ENCODE data around the gene SCN8A.

Gene SCN8A

DNA sequence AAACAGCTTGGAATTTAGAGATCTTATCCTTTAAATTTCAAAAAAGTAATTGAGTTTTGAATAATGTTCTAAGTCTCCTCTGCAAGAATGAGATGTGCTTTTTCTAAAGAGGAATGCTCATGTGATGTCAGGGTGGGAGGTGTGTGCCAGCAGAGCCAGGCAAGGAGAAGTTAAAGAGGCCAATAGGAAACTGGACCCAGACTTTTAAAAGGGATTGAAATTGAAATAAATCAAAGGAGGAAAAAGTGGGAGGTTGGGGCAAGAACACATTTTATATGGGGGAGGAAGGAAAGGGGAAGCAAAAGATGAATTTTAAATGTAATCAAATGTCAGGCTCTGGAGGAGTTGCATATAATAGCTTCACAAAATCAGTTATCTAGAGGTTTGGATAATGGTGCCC is 131.4 kb downstream of the SCN8A start:
- no peak for DNase-seq

DNA sequence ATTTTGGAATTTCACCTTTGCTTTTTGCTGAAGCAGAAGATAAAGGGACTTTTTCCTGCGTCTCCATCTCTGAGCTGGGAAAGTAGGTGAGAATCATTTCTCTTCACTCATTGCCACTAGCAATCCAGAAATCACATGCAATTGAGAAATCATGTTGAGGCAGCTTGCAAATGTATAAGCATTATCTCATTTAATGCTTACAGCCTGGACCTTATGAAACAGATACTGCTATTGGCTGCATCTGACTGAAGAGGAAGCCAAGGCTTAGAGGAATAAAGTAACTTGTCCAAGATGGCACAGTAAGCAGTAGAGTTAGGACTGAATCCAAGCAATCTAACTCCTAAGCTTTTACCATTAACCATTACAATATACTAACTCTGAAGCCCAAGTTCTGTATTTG is 135.1 kb downstream of the SCN8A start:
- DNase-seq, result no peak

DNA sequence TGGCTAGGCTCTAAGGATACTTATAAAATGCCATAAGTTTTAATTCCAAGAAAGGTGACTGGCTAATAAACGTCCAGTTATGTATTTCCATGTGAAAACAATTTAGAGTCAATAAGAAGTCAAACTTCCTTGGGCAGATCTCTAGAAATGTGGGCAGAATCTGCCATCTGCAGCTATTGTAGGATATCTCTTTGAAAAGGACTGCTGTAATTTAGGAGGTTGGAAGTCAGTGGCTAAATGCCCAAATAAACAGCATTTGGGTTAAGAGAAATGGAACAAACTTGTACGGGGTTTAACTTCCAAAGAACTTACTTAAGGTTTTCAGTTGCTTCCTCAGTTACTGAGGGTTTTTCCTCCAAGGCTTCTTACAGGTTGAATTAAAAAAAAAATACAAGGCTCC is 135.9 kb downstream of the SCN8A start:
- no peak for DNase-seq

DNA sequence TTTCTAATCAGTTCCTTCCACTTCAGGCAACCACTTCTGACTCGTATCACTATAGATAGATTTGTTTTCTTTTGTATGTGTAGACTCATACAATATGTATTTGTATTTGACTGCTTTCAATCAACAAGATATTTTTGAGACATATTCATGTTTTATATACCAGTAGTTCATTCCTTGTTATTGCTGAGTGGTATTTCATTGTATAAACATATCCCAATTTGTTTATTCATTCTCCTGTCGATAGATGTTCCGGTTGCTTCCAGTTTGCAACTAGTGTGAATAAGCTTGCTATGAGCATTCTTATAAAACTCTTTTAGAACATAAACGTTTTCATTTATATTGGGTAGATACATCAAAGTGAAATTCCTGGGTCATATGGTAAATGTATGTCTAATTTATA is 138.3 kb downstream of the SCN8A start:
- DNase-seq, result no peak

DNA sequence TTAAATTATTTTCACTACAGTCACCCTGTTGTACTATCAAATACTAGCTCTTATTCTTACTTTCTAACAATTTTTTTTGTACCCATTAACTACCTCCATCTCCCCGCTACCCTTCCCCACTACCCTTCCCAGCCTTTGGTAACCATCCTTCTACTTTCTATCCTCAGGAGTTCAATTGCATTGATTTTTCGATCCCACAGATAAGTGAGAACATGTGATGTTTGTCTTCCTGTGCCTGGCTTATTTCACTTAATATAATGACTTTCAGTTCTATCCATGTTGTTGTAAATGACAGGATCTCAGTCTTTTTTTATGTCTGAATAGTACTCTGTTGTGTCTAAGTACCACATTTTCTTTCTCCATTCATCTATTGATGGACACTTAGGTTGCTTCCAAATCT is 139.7 kb downstream of the SCN8A start:
- DNase-seq, result no peak

DNA sequence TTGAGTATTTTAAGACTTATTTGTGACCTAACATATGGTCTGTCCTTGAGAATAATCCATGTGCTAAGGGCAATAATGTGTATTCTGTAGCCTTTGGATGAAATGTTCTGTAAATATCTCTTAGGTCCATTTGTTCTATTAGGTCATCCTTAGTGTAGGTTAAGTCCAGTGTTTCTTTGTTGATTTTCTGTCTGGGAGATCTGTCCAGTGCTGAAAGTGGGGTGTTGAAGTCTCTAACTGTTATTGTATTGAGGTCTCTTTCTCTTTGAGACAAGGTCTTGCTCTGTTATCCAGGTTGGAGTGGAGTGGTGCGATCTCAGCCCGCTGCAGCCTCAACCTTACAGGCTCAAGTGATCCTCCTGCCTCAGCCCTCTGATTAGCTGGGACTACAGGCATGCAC is 149.5 kb downstream of the SCN8A start:
- no peak for DNase-seq

DNA sequence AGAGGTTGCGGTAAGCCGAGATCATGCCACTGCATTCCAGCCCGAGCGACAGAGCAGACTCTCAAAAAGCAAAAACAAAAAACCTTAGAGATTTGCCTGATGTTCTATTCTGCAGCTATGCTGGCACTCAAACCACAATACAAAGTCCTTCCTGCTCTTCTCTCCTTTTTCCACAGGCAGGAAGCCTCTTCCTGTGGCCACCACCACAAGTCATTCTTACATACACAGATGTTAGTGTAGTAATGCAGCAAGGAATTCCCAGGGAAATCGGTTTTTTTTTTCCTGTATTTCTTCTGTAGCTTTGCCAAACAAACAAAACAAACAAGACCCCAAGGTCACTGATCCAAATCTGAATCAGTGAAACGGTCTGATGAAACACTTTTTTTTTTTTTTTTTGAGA is 153.2 kb downstream of the SCN8A start:
- DNase-seq, result no peak

DNA sequence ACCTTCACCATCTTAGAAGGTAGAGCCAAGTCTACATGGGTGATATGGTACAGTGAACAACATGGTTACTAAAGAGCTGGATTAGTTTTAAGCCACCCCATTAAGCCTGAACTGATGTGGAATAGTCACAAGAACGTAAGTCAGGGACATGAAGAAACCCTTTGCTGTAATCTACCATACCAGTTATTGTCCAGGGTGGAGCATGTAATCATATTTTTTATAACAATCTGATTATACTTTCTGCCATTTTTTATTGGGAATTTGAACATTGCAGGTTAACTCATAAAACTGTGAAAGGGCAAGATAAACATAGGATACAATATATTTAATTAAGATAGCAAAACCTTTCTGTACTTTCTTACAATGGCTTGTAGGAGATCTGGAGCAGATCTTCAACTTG is 153.9 kb downstream of the SCN8A start:
- DNase-seq, result no peak

DNA sequence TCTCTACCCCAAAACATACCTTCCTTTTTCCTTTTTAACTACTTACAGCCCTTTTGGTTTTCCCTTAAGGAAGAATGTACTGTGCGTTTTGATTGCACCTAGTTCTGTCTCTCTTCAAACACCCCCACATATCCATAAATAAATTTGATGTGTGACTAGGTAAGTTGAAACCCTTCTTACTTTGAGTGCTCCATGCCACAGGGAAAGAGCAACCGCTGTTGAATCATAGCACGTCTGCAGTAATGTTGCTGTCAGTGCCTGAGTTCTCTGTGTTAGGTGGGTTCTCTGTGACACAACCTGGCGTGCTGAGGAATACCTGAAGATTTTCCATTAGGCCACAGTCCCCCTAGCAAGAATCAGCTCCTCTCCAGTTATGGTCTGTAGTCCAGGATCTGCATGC is 155.4 kb downstream of the SCN8A start:
- no peak for DNase-seq

DNA sequence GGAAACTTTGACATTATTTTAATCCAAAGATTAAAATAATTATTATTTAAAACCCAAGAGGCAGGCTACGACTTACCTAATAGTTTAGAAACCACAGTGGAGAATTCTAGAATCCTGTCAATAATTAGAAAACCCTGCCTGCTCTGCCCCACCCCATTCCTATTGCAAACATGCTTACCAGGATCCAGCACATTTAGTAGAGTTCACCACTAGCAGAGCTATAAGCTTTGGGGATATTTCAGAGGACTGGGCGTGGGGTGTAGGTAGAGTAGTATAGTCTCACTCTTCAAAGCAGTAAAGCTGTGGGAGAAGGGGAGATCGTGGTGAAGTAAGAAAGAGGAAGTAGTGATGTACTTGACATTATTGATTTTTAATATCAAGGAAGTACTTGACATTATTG is 157.2 kb downstream of the SCN8A start:
- DNase-seq, result no peak

DNA sequence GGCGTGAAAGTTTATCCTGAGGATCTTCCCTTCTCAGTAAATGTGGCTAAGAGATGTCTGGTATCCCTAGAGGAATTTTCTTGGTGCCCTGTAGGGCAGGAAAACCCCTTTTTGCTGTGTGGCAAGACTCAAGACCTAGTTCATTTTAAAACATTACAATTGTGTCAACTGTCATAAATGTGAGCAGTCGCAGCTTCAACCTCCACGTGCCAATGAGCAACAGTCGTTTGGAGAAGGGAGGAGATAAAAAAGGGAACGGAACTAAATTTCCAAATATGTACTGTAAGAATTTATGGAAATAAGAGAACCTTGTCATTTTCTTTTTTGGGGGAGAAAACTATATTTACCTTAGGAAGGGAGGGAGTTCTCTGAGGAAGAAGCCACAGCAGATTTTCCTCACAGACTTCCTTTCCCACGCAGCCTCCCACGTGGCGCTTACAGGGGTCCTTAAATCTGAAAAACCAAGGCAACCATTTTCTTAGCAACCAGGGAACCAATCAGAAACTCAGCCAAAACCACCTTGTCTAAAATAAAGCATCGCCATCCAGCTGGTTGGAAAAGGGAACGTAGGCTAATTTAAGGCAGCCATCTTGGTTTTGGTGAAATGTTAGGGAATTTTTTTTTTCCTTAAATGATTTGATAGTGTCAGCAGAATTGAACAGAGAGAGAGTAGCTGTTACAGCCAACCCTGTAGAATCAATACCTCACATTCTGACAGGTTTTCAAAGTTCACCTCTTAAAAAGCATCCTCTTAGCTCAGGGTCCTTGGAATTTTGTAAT is 158.4 kb downstream of the SCN8A start:
- no peak for DNase-seq

DNA sequence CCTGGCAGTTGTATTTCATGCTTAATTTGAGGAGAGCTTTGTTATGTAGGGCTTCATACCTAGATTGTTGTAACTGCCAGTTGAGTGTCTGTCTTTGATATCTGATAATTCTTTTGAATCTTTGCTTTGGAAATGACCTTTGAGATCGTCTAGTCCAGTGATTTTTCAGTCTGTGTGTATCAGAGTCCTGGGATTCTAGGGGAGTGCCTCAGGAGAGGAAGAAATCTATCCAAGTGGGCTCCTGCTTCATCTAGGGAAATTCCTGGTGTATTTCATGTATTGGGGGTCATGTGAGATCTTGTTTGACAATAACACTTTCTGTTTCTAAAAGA is 158.9 kb downstream of the SCN8A start:
- no peak for DNase-seq

DNA sequence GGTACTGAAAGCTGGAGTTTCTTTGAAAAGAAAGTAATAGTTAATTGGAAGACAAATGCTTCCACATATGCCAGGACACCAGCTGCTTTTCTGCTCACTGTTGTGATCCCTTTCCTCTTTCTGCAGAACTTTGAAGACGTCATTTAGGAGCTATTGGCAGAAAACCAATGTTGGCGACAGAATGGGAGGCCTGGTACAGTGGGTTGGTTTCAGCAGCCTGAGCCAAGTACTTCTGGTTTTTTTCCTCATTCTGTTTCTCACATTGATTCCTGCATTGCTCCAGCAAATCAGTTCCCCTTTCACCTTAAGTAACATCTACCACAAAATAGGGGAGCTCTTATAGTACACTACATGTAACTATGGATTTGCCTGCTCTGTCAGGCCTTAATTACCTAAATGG is 160.6 kb downstream of the SCN8A start:
- DNase-seq, result no peak

DNA sequence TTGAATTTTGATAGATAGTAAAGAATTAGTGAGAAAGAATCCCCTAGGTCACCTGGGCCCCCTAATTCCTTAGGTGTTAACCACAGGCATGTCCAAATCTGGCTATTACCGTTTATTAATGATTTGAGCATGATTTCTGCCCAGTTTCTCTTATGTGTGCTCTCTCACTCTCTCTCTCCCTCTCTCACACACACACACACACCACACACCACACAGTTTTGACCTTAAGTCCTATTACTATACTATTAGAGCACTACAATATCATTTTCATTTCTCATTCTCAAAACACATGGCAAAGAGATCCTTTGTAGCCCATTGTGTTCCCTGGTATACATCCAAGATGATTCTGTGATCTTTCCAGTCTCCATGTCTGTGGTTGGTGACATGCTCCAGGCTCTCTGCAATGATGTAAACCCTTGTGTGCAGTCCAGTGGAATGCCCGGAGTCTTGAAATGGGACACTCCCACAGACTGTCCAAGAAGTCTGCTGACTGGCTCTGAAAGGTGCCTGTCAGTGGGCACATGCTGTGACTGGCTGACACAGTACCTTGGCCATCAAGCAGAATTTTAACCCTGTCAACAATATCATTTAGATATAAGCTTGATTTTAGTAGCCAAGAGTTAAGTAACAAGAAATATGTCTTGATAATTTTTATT is 161.3 kb downstream of the SCN8A start:
- DNase-seq, result no peak

DNA sequence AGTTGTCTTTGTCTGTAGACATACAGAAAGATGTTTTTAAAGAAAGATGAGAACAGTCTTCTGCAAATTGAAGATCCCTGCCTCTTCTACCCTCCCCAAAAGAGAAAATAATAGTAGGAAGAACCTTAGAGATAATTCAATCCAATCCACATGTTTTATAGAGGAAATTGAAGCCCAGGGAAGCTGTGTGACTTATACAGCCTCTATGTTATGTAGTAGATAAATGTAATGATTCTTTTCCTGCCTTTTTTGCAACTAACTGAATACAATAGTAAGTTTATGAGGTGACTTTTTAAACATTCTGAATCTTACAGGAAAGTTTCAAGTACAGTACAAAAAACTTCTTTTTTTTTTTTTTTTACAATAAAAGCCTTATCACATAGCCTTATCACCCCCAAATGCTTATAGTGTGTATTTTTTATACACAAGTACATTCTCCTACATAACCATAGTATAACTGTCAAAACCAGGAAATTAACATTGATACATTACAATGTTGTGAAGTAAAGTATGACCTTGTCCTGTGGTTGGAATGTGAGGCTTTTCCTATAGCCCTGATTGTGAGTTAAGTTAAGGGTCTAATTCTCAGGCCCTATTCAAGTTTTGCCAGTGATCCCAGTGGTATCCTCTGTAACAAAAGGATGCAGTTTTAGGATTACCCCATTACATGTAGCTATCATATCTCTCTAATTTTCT is 163.1 kb downstream of the SCN8A start:
- no peak for DNase-seq

DNA sequence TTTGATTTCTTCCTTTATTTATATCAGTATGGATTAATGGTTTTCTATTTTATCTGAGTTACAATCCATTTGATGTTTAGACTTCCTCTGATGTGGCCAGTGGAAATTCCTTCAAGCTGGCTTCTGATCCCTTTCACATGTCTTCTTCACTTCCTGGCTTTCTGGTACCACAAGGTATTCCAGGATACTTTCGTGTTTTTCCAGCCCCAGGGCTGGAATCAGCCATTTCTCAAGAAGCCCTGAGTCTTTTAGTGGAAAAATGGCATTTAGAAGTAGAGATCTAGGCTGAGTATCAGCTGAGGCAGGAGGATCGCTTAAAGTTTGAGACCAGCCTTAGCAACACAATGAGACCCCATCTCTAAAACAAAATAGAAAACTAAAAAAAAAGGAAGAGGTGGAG is 164.2 kb downstream of the SCN8A start:
- no peak for DNase-seq

DNA sequence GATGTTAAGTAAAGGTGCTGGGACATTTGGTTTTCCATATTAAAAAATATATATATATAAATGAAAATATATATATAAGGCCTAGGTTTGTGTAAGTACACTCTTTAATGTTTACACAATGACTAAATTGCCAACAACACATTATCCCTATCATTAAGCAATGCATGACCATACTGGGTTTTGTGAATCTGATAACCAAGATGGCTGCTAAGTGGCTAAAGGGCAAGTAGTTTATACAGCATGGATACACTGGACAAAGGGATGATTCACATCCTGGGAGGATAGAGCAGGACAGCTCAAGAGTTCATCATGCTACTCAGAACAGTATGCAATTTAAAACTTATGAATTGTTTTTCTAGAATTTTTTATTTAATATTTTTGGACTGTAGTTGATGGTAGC is 168.1 kb downstream of the SCN8A start:
- DNase-seq, result no peak

DNA sequence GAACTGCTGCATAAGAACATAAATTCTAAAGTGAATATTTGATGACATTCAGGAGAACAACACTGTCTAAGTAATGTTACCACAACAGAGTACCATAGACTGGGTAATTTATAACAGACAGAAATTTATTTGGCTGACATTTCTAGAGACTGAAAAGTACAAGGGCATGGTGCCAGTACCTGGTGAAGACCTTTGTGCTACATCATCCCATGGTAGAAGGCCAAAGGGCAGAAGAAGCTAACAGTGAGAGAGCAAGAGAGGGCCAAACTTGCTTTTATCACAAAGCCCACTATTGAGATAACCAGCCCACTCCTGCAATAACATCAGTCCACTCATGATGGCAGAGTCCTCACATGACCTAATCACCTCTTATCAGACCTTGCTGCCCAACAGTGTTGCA is 168.7 kb downstream of the SCN8A start:
- no peak for DNase-seq

DNA sequence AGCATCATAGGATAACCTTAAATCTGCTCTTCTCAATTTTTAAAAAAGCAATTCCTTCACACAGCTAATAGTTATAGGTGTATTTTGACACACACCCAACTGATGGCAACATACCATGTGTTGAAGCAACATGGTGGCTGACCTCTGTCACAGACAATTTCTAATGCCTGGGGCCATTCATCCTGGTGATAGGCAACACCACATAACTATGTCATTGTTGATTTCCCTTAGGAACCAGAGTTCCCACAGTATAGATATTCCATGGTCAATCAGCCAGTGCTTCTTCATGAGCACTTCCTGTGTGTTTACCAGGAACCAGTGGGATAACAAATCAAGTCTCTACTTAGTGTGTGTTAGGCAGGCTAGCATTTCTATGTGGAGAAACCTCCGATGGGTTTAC is 169.2 kb downstream of the SCN8A start:
- DNase-seq, result no peak

DNA sequence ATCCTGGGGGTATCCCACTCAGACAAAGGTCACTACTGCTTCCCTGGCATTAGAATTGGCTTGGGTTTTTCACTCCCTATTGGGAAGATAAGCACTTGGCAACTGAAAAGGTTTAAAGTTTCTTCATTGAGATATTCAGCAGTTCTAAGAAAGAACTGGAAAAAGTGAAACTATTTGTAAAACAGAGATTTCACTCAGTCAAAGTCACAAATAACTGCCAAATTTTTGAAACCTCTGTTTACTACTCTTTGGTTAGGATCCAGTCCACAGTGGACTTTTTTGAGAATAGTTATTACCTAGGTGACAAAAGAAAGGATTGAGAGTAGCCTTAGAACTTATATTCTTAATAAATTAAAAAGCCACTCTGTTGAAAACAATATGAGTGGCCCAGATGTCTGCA is 172.7 kb downstream of the SCN8A start:
- no peak for DNase-seq

DNA sequence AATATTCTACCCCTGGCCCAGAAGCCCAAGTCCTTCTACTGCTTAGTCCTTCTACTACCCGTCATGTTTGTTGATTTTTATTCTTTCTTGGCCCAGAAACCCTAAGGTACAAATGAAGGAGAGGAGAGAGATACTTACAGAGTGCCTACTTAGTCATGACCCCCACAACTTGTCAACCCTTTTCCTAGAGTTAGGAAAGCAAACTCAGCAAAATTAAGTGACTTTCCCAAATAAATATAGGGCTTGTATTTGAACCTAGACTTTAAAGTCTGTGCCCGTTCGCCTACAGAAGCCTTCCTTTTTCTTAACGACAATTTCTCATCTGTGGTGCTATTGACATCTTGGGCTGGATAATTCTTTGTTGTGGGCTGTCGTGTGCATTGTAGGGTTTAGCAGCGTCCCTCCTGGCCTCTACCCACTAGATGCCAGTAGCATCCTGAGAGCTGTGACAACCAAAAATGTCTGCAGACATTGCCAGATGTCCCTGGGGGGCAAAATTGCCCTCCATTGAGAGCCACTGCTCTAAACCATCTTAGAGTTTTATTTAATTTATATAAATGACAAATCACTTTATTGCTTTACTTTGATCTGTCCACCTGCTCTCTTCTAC is 175.1 kb downstream of the SCN8A start:
- no peak for DNase-seq

DNA sequence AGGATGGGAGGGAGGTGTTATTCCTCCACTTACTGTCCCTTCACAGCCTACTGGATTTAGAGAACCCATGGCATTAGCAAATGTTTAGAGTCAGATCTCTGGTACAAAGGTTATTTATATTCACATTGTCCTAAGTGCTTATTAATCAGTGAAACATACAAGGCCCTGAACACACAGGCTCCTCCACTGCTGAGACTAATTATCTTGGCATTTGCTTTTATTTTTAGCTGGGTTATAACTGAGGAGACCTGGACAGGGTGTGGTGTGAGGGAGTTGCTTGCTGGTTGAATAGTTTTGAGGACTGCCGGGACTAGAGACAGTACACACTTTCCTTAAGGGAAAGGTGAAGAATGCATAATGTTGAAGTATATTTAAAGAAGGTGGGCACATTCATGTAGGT is 180.0 kb downstream of the SCN8A start:
- no peak for DNase-seq

DNA sequence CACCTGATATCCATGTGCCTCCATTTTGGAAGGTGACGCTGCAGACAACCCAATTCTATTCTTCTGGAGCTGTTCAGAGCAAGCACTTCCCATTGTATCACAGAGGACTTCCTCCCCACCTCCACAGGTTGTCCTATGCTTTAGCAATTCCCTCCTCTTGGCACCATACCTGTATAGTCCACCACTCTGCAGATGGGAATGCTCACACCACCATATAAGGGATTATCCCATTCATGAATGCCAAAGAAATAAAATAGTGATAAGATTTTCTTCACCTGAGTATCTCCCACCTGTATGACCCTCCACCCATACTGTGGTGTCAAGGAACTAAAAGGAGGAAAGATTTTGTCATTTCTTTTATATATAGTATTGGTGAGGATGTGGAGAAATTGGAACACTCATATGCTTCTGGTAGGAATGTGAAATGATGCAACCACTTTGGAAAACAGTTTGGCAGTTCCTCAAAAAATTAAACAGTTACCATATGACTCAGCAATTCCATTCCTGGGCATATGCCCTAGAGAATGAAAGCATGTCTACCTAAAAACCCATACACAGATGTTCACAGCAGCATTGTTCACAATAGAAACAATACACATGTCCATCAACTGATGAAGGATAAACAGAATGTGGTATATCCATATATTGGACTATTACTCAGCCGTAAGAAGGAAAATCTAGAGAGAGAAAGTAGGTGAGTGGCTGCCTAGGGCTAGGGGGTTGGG is 182.3 kb downstream of the SCN8A start:
- no peak for DNase-seq

Data from activated T-cell treated with anti-CD3 and anti-CD28 coated beads for 4 hours (primary cell).